Measurements from ENCODE around the gene ADGRV1. TPM values are rescaled to one million over a fixed set of nuclear protein-coding genes. Genes with fewer than 3 reads are reported as not detected.

ADGRV1 gene
- total RNA-seq, 1 experiment from 2014 or later: 64.8 TPM

DNA sequence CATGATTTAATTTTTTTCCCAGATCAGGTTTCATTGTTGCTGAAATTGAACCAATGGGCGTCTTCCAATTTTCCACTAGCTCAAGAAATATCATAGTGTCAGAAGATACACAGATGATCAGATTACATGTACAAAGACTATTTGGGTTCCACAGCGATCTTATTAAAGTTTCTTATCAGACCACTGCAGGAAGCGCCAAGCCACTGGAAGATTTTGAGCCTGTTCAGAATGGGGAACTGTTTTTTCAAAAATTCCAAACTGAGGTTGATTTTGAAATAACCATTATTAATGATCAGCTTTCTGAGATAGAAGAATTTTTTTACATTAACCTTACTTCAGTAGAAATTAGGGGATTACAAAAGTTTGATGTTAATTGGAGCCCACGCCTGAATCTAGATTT, 251.6 kb downstream of the ADGRV1 start:
- Histone ChIP-seq H2BK120ac (ENCODE audit: low read depth, low read length, poor library complexity, severe bottlenecking) (no peak overlapping the region), H2BK20ac (ENCODE audit: low read depth, low read length, poor library complexity, severe bottlenecking) (no peak overlapping the region), H3K4me2 (ENCODE audit: insufficient read depth, insufficient read length, low read length) (no peak overlapping the region), H3K14ac (ENCODE audit: insufficient read depth, low read length) (no peak overlapping the region), H3K4ac (ENCODE audit: low read depth, low read length) (no peak overlapping the region), H4K5ac (ENCODE audit: insufficient read length, low read depth, low read length) (no peak overlapping the region), H3K9me3 (ENCODE audit: control insufficient read depth, low read depth, low read length) (no peaks in the 10 kb centered on the region), H4K91ac (ENCODE audit: insufficient read length, low read depth, low read length) (no peak overlapping the region), H2BK12ac (ENCODE audit: insufficient read length, low read depth, low read length) (no peak overlapping the region), H3K23ac (ENCODE audit: insufficient read length, low read depth, low read length) (no peak overlapping the region), H4K8ac (replicated peaks; ENCODE audit: insufficient read length, low read depth, low read length) (no peak overlapping the region), H2AK5ac (ENCODE audit: insufficient read length, low read length) (no peak overlapping the region), H3K18ac (ENCODE audit: insufficient read length, low read depth, low read length) (no peak overlapping the region), H3K27me3 (ENCODE audit: insufficient read depth, low read length) (no peaks in the 10 kb centered on the region), H3T11ph (ENCODE audit: low read length) (no peak overlapping the region), H3K9ac (ENCODE audit: extremely low read depth, insufficient read length, low read length) (no peak overlapping the region), H3K79me1 (ENCODE audit: insufficient read depth, low read depth, low read length, poor library complexity, severe bottlenecking) (no peaks in the 10 kb centered on the region), H2BK15ac (ENCODE audit: low read depth, low read length) (no peak overlapping the region), H4K20me1 (ENCODE audit: control insufficient read depth, insufficient read depth, insufficient read length) (no peaks in the 10 kb centered on the region), H3K56ac (ENCODE audit: insufficient read length, low read depth, low read length) (no peak overlapping the region), H3K23me2 (ENCODE audit: insufficient read length, low read depth, low read length, poor library complexity, severe bottlenecking) (no peaks in the 10 kb centered on the region), H3K27ac (ENCODE audit: insufficient read length, low read depth, low read length) (no peak overlapping the region), H2BK5ac (ENCODE audit: insufficient read length, low read length) (no peak overlapping the region), H3K79me2 (ENCODE audit: insufficient read depth, low read length) (no peaks in the 10 kb centered on the region), H2AFZ (ENCODE audit: low read length) (no peak overlapping the region), H3K4me1 (ENCODE audit: insufficient read depth, low read length) (no peaks in the 10 kb centered on the region)
- no peaks in the 10 kb centered on the region for H3K4me1 Mint-ChIP-seq
- no peak overlapping the region for H3K4me3 Mint-ChIP-seq
- no peak overlapping the region for H3K27ac Mint-ChIP-seq
- DNase-seq: no peak
- TF ChIP-seq, protein P1, sequence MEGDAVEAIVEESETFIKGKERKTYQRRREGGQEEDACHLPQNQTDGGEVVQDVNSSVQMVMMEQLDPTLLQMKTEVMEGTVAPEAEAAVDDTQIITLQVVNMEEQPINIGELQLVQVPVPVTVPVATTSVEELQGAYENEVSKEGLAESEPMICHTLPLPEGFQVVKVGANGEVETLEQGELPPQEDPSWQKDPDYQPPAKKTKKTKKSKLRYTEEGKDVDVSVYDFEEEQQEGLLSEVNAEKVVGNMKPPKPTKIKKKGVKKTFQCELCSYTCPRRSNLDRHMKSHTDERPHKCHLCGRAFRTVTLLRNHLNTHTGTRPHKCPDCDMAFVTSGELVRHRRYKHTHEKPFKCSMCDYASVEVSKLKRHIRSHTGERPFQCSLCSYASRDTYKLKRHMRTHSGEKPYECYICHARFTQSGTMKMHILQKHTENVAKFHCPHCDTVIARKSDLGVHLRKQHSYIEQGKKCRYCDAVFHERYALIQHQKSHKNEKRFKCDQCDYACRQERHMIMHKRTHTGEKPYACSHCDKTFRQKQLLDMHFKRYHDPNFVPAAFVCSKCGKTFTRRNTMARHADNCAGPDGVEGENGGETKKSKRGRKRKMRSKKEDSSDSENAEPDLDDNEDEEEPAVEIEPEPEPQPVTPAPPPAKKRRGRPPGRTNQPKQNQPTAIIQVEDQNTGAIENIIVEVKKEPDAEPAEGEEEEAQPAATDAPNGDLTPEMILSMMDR (conservative IDR thresholded peaks at IDR 0.05): no peak
- no CpG with 5 or more reads among the region's 4 CpGs for WGBS (ENCODE audit: extremely low coverage, insufficient read length, low lambda C conversion rate)
- no peaks in the 10 kb centered on the region for H3K9me3 Mint-ChIP-seq
- H3K27me3 Mint-ChIP-seq (ENCODE audit: low read depth): no peaks in the 10 kb centered on the region
- H3K36me3 Mint-ChIP-seq (ENCODE audit: insufficient read depth in 1 of 3, low read depth in 3 of 3): peaks cover 29 to 38% (median 36%) of the 10 kb centered on the region in 3 experiments; a peak in 6 of 7 replicates

Measured in H9 (cell line).